HG03439 (cell line): ENCODE measurements around the gene OR12D3.
"Not testable (repeated sequence)": the region's sequence is repeated elsewhere in the genome, so short reads cannot be mapped to it uniquely, and the experiment has no call there.

Source experiments
- ATAC-seq: cut with Tn5 transposase; IDR thresholded peaks from one replicate; pipeline ENCODE4 v1.9.1; 2021; ENCODE audit warnings: mild to moderate bottlenecking, moderate library complexity; ENCODE audit not compliant: unreplicated experiment

The OR12D3 gene, protein sequence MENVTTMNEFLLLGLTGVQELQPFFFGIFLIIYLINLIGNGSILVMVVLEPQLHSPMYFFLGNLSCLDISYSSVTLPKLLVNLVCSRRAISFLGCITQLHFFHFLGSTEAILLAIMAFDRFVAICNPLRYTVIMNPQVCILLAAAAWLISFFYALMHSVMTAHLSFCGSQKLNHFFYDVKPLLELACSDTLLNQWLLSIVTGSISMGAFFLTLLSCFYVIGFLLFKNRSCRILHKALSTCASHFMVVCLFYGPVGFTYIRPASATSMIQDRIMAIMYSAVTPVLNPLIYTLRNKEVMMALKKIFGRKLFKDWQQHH

DNA sequence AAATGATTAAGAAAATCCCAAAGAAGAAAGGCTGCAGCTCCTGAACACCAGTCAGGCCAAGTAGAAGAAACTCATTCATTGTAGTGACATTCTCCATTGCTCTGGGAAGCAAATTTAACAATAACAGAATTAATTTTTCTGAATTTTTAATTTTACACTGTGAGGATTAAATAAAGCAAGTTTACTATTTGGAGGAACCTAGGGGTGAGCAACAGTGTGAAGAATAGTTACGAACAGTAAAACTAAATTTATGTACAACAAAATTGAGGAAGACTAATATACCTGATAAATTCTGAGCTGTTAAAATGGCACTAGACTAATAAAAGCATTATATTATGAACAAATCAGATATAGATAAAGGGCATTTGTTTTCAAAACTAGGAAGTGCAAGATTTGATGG is at the start of gene OR12D3:
OR12D3 (minus strand) TSS at position 101 of the 400 bp plus-strand sequence; CDS start at position 97, 4 bp downstream.
- ATAC-seq, result no peak

DNA sequence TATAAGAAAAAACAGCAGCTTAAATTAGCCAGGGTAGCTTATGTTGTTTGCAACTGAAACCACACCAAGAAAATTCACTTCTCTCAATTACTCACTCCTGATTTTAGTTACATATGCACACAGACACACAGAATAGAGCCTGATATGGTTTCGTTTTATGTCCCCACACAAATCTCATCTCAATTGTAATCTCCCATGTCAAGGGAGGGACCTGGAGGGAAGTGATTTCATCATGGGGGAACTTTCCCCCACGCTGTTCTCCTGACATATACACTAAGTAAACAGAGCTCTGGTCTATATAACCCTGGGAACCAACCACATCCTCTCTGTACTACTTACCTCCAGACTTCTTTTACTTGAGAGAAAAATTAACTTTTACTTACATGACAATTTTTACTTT is 49.5 kb upstream of the OR12D3 start:
- no peak for ATAC-seq

DNA sequence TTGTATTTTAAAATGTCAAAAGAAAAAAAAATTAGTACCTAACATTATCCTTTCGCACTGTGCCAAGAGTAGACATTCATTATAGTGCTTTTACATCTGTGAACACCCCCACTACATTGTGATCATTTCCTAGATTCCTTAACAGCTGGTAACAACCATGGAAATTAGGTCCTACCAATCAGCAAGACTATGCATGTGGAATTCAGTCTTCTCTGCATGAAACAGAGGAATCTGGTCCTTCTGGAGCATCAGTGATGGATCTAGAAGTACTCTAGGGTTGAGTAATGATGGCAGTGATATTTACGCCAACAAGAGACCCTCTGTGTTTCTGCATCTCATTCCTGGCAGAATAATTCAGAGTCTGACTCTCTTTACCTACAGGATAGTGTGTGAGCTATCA is 49.1 kb upstream of the OR12D3 start:
- no peak for ATAC-seq

DNA sequence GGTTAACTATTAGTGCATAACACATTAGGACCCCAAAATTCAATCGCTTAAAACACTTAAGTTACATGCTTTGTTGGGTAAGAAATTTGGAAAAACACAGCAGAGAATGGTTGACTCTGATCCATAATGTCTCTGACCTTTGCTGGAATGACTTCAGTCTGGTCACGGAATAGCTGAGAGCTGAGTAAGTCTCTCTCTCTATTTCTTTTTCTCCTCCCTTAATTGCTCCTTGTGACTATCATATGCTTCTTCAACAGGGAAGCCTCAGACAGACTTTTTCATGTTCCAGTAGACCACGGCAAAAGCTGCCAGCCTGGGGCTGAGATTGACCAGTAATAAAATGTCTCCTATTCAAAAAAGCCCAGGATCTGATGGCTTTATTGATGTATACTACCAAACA is 44.4 kb upstream of the OR12D3 start:
- ATAC-seq, result no peak

DNA sequence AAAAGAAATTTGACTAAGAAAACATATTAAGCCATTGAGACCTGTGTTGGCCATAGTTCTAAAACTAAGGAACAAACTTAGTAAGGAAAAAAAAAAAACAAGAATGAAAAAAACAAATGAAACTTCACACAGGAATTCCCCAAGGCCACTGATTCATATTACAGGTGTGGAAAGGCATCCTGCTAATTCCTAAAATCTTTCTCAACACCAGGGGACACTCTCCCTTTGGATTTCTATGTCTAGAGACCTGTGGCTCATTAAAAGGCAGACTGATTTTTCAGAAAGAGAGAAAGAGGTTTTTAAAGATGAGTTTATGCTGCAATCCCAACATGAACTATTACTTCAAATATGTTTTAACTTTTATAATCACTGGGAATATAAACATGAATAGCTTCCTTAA is 39.5 kb upstream of the OR12D3 start, which contains the start of gene OR12D1:
OR12D1 (plus strand) TSS at position 341 of the 400 bp plus-strand sequence.
- no peak for ATAC-seq

DNA sequence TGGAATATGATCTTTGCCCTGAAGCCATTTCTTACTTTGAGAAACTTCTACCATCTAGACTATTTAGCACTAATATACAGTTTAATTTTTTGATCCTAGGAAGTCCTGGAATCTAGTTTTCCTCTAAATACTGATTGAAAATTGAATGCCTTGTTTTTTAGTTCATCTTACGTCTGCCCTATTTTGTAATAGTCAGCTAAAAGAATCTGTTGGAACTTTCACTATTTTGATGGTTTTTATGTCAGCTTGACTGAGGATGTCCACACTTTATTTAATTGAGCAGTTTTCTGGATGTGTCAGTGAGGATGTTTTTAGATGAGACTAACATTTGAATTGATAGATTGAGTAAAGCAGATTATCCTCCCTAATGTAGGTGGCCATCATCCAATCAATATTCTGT is 28.7 kb upstream of the OR12D3 start:
- no peak for ATAC-seq

DNA sequence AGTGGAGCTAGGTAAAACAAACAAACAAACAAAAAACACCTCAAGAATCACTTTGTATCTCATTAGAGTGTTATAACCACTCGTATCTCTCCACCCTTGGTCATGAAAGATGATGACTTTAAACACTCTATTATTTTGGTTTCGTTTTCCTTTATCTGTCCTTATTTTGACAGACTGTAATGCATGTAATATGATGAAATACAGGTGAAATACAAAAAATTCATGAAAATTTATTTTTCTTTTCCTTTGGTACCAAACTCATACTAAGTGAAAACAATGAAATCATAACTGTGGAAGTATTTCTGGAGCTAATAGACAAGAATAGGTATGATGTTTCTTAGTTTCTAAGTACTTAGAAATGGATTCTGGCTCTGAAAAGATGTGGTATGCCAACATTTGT is 24.4 kb upstream of the OR12D3 start:
- ATAC-seq, result no peak

DNA sequence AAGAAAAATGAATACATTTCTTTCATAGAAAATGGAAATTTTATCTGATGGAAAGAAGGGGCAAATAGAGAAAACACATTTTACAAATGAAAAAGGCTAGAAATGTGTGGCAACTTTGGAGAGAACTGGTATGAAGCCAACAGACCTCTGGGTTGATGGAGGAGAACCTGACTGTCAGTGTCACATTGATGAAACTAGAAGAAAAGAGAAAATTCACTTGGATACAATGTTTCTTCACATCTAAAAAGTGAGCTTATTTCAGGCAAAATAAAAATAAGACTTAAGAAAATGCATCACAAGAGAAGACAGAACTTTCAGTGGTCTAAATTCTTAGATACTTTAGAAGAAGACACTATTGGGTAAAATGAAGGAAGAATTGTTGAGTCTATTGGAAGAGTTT is 20.2 kb upstream of the OR12D3 start, which contains the start of gene OR12D2:
OR12D2 (plus strand) TSS at position 301 of the 400 bp plus-strand sequence. CDS start 1,069 bp downstream, outside the sequence.
- ATAC-seq, result no peak

DNA sequence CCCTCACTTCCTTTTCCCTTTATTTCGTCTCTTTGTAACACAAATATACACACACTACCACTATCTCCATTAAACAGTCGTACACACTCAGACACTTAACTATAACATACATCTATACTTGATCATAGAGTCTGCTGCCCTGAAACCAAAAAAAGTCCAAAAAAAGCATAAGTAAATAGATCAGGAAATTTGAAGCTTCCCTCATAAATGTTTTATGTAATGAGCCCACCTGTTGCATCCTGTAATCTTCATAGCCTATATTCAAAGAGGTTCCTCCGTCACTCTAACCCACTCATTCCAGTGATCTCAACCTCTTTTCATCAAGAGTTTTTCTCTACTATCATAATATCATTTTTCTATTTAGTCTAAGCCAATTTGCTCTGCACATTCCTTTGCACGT is 13.4 kb upstream of the OR12D3 start:
- ATAC-seq, result no peak

DNA sequence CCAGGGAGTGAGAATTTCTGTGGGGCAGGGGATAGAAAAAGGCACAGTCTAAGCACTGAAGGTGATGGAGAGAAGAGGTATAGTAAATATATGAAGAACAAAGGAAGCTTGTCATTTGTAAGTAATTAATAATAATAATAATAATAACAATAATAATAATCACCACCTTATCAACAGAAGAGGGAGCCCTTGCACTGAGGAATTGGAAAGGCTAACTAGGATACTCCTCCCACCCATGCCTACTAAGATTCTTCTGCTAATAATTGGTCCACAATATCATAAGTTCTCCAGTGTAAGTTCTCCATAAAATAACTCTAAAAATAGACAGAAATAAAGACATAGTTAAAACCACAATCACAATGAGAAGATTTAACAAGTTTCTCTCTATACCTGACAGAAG is 912 bp upstream of the OR12D3 start:
- no peak for ATAC-seq

DNA sequence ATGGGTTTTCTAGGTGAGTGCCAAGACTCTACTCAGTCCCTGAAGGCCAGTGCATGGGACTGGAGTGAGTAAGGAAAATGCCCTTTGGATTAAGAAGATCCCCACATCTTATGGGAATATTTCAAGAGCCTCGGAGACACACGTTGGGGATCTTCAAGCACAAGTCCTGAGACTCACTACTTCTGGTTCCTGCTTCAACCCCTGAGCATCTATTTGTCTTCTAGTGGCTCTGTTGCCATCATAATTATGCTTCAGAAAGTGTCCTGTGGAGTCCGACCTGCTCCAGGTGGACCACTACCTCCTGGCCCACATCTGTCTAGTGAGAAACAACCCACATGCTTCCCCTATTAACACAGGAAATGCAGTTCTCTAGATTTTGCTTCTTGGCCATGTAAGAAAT is 6.3 kb downstream of the OR12D3 start, which contains the start of gene OR5V1:
OR5V1 (minus strand) TSS at position 101 of the 400 bp plus-strand sequence. CDS start 12,670 bp downstream, outside the sequence.
- no peak for ATAC-seq

DNA sequence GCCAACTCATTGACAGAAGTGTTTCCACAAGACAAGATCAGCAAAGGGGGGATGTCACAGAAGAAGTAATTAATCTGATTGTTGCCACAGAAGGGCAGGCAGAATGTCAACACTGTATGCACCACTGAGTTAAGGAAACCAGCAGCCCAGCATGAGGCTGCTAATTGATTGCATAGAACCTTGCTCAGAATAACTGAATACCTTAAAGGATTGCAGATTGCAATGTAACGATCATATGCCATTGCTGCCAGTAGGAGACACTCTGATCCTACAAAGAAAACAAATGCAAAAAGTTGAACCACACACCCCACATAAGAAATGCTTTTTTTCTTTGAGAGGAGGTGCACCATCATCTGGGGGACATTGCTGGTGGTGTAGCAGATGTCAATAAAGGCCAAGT is 19.5 kb downstream of the OR12D3 start:
- ATAC-seq, result no peak

DNA sequence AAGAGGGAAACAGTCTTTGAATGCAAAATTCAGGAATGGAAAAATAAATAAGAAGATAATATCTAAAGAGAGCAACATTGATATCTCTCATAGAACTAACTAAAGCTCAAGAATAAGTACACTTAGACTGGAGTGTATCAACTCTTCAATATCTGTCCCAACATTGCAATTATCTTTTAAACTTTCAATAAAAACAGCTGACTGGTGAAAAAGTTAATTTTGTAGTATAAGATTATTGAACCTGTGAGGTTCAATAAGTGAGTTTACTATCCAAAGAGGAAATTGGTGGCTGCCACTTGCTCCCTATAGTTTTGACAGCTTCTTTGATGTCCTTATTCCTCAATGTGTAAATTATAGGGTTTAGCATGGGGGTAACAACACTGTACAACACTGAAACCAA is 20.1 kb downstream of the OR12D3 start:
- ATAC-seq, result no peak

DNA sequence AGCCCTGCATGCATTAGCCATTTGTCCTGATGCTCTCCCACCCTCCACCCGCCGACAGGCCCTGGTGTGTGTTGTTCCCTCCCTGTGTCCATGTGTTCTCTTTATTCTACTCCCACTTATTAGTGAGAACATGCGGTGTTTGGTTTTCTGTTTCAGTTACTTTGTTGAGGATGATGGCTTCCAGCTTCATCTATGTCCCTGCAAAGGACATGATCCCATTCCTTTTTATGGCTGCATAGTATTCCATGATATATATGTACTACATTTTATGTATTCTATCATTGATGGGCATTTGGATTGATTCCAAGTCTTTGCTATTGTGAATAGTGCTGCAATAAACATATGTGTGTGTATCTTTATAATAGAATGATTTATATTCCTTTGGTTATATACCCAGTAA is 25.7 kb downstream of the OR12D3 start:
- not testable (repeated sequence) for ATAC-seq

DNA sequence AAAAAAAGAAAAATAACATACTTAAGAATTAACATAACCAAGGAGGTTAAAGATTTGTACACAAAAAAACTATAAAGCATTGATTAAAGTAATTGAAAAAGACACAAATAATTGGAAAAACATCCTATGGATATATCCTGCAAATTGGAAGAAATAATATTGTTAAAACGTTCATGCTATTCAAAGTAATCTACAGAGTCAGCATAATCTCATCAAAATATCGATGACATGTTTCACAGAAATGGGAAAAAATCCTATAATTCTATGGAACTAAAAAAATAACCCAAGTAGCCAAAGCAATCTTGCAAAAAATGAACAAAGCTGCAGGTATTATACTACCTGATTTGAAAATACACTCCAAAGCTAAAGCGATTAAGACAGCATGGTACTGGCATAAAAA is 29.7 kb downstream of the OR12D3 start:
- ATAC-seq, result no peak

DNA sequence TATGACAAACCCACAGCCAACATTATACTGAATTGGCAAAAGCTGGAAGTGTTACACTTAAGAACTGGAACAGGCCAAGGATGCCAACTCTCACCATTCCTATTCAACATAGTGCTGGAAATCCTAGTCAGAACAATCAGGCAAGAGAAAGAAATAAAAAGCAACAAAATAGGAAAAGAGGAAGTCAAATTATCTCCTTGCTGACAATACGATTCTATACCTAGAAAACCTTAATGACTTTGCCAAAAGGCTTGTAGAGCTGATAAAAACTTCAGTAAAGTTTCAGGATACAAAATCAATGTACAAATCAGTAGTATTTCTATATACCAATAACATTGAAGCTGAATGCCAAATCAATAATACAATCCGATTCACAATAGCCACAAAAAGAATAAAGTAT is 38.8 kb downstream of the OR12D3 start:
- no peak for ATAC-seq

DNA sequence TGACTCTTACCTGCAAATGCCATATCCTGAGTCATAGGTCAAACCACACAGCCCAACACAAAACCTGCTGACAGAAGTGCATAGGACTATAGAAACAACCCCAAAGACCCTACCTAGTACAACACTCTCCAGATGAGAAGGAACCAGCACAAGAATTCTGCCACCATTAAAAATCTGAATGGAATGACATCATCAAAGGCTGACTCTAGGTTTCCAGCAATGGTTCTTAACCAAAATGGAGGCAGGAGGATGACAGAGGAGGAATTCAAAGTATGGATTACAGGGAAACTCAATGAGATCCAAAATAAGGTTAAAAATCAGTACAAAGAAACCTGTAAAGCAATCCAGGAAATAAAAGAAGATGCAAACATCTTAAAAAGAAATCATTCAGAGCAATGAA is 42.4 kb downstream of the OR12D3 start:
- no peak for ATAC-seq

DNA sequence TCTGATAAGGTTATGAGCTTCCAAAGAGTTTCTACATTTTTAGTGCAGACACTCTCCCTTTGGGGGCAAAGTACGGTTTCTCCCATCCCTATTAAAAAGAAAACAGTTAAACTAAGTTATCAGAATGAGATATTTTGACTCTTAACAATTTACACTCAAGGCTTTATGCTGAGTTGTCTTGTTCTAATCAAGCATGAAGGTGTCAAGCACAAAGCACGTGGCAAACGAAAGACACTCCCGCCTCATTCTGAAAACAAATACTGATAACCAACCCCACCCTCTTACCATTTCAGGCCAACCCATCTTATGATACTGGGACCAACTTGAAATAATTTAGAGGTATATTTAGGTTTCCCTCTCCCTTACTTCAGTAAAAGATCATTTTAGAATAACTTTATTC is 49.3 kb downstream of the OR12D3 start:
- no peak for ATAC-seq
